Right atrium auricular region (tissue), 2 donors: ENCODE results near the gene ARMC5. TPM values are rescaled to one million over a fixed set of nuclear protein-coding genes. Genes with fewer than 3 reads are reported as not detected.
A peak's percentile ranks its signal among the peaks of the same experiment; 100 is the strongest.
"Not testable (repeated sequence)": the region's sequence is repeated elsewhere in the genome, so short reads cannot be mapped to it uniquely, and the experiment has no call there.

Experiments used
- DNase-seq: peaks from one replicate; pipeline ENCODE4 v3.0.0-alpha.2; 2019; ENCODE audit warnings: low spot score
- H3K27ac ChIP-seq, 2 donors: fragments of 200-600 bp; sonication (generic); 1 replicate in 1 of 2; 2 replicates in 1 of 2; pipeline ENCODE4 v1.5.1; 2016 to 2019
- H3K27me3 ChIP-seq, 2 donors: fragments of 200-600 bp; sonication (generic); one replicate each; pipeline versions ENCODE4 v1.5.1 to v1.6.0; 2017 to 2019
- H3K36me3 ChIP-seq: fragments of 200-600 bp; sonication (generic); one replicate; pipeline ENCODE4 v1.5.1; 2016
- H3K4me1 ChIP-seq, 2 donors: fragments of 200-600 bp; sonication (generic); one replicate each; pipeline versions ENCODE4 v1.5.1 to v1.6.0; 2017 to 2019
- H3K4me3 ChIP-seq, 2 donors: fragments of 200-600 bp; sonication (generic); 1 replicate in 1 of 2; 2 replicates in 1 of 2; pipeline ENCODE4 v1.5.1; 2017 to 2019; ENCODE audit warnings: mild to moderate bottlenecking in 1 of 2, moderate library complexity in 1 of 2
- H3K9me3 ChIP-seq, 2 donors: fragments of 200-600 bp; sonication (generic); one replicate each; pipeline ENCODE4 v1.5.1; 2019
- CTCF ChIP-seq, 2 donors: fragments of 200-600 bp; sonication (generic); IDR thresholded peaks; one replicate each; pipeline ENCODE4 v1.5.1; 2019; ENCODE audit warnings: antibody characterized with exemption in 2 of 2
- total RNA-seq, 2 donors: library from RNA; depleted of rRNA; stranded (reverse); fragments of >200 nt; gene quantifications; one replicate each; pipeline ENCODE4 v1.1.0, GENCODE V29; 2016

ARMC5 gene
- total RNA-seq, 2 donors from 2014 or later: 7.4 to 9.0 TPM

DNA sequence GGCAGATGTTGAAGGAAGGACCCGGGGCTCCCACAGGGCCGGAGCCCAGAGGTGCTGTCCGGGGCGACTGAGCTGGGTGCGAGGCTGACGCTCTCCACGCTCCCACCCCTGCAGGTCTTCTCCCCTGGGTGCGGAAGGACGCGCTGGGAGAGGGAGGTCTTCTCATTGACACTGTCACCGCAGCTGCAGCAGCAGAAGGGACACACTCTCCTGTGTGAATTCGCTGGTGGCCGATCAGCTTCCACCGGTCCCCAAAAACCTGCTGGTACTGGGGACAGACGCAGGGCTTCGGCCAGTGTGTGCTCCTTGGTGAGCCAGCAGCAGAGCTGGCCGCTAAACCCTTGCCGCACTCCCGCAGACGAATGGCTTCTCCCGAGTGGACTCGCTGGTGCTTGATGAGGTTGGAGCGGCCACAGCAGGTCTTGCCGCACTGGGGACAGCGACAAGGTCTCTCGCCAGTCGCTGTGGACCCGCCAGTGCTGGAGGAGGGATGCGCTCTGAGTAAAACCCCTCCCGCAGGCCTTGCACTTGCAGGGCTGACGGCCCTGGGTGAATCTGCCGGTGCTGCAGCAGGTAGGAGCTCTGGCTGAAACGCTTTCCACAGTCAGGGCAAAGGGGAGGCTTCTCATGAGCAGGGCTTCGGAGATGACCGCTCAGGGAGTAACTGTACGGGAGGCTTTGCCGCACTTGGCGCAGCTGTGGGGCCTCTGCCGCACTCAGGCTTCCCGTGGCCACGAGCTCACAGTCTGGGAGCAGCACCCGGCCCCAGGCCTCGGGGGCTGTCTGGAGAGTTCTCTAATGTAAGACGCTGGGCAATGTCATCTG, 22.9 kb upstream of the ARMC5 start:
- TF ChIP-seq CTCF (IDR thresholded peaks at IDR 0.05): no peak
- Histone ChIP-seq H3K9me3 (no peaks in the 10 kb centered on the region), H3K36me3 (no peaks in the 10 kb centered on the region), H3K4me3 (no peak overlapping the region), H3K27me3 (no peaks in the 10 kb centered on the region), H3K27ac (no peak overlapping the region), H3K4me1 (peaks cover 0 to 8% of the 10 kb centered on the region in 2 donors)
- DNase-seq: no peak

GRCh38 chr16:31438414-31438813, 20.9 kb upstream of the ARMC5 start:
- no peak overlapping the region for H3K4me3 ChIP-seq
- peak overlapping the region in 1 of 2 donors; percentile 26 for H3K27ac ChIP-seq
- no peaks in the 10 kb centered on the region for H3K9me3 ChIP-seq
- no peaks in the 10 kb centered on the region for H3K27me3 ChIP-seq
- no peak for TF ChIP-seq CTCF (IDR thresholded peaks at IDR 0.05)
- no peaks in the 10 kb centered on the region for H3K36me3 ChIP-seq
- no peak for DNase-seq
- H3K4me1 ChIP-seq: peaks cover 0 to 21% of the 10 kb centered on the region in 2 donors

GRCh38 chr16:31439023-31439422, 20.3 kb upstream of the ARMC5 start:
- H3K27me3 ChIP-seq, H3K27ac ChIP-seq, H3K36me3 ChIP-seq, H3K9me3 ChIP-seq, DNase-seq, H3K4me3 ChIP-seq: not testable (repeated sequence)
- H3K4me1 ChIP-seq: peaks cover 0 to 16% of the 10 kb centered on the region in 2 donors

- H3K27ac ChIP-seq: no peak overlapping the region
- no peaks in the 10 kb centered on the region for H3K36me3 ChIP-seq
- no peak for TF ChIP-seq CTCF (IDR thresholded peaks at IDR 0.05)
- H3K27me3 ChIP-seq: no peaks in the 10 kb centered on the region
- peaks cover 0 to 16% of the 10 kb centered on the region in 2 donors for H3K4me1 ChIP-seq
- no peak overlapping the region for H3K4me3 ChIP-seq
- no peak for DNase-seq
- no peaks in the 10 kb centered on the region for H3K9me3 ChIP-seq
Observed at GRCh38 chr16:31439519-31439918, 19.8 kb upstream of the ARMC5 start.

DNA sequence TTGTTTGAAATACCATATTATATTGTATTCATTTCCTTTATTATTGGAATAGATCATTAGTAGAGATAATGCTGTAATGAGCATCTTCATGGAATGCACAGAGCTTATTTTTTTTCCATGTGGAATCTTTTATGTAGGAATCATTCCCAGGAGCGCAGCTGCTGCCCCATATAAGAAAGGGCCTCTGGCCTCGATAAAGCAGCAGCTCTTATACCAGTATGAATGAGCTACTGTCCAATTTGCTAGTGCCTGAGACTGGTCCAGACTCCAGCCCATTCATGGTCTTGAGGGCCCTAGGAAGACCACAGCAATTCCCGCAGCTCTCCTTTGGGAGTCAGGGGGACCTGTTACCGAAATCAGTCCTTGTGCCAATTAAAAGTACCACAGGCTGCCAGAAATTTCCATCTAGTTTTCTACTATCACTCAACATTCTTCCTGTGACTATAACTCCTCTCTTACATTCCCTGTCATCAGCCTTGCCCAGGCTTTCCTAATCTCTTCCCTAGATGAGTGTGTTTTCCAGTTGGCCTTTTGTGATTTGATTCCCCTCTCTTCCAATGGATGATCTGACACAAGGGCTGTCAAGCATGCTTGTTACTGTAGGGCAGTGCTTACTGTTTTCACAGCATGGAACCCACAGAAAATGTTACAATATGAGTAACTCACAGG, 18.7 kb upstream of the ARMC5 start:
- Histone ChIP-seq H3K4me1 (peaks cover 0 to 16% of the 10 kb centered on the region in 2 donors), H3K27ac (peak overlapping the region; percentile 46 to 96), H3K4me3 (no peak overlapping the region), H3K27me3 (no peaks in the 10 kb centered on the region), H3K9me3 (no peaks in the 10 kb centered on the region), H3K36me3 (no peaks in the 10 kb centered on the region)
- DNase-seq: no peak
- TF ChIP-seq CTCF (IDR thresholded peaks at IDR 0.05): no peak

DNA sequence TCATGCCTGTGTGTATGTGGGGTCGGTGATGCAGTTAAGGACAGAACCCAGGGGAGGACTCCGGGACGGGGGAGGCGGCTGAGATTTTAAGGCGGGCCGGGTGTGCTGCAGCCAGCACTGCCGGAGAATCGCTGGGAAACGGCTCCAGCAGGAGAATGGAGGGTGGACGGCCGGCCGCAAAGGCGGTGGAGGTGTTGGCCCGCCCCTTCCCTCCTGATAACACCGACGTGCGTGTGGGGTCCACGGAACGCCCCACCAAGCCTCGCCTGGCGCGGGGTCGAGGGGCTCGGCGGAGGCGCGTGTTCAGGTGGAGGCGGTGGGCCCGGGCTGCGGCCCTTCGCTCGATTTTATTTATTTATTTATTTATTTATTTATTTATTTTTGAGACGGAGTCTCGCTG, 17.3 kb upstream of the ARMC5 start:
- peaks cover 0 to 16% of the 10 kb centered on the region in 2 donors for H3K4me1 ChIP-seq
- peak overlapping the region; percentile 51 to 74 for H3K4me3 ChIP-seq
- H3K27ac ChIP-seq: peak overlapping the region; percentile 93 to 96
- H3K36me3 ChIP-seq: no peaks in the 10 kb centered on the region
- no peak for DNase-seq
- H3K27me3 ChIP-seq: no peaks in the 10 kb centered on the region
- TF ChIP-seq CTCF (IDR thresholded peaks at IDR 0.05): no peak
- H3K9me3 ChIP-seq: no peaks in the 10 kb centered on the region

DNA sequence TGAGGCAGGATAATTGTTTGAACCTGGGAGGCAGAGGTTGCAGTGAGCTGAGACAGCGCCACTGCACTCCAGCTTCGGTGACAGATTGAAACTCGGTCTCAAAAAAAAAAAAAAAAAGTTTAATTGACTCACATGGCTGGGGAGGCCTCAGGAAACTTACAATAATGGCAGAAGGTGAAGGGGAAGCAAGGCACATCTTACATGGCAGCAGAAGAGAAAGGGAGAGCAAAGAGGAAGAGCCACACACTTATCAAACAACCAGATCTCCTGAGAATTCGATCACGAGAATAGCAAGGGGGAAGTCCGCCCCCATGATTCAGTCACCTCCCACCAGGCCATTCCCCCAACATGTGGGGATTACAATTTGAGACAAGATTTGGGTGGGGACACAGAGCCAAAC, 13.4 kb upstream of the ARMC5 start:
- H3K27me3 ChIP-seq, H3K4me3 ChIP-seq, H3K36me3 ChIP-seq, H3K27ac ChIP-seq, H3K9me3 ChIP-seq, DNase-seq: not testable (repeated sequence)
- peaks cover 0 to 13% of the 10 kb centered on the region in 2 donors for H3K4me1 ChIP-seq
